Epithelial cell of proximal tubule (primary cell): ENCODE measurements around the gene POLR3E. TPM values are rescaled to one million over a fixed set of nuclear protein-coding genes. Genes with fewer than 3 reads are reported as not detected.

Source experiments
- DNase-seq: peaks from one replicate; pipeline ENCODE4 v3.0.0-alpha.2; 2011; ENCODE audit warnings: low read depth
- H3K4me3 ChIP-seq: 2 replicates; pipeline ENCODE4 v1.5.1; 2011; ENCODE audit warnings: low read depth, mild to moderate bottlenecking, low read length
- total RNA-seq: library from RNA; depleted of rRNA; stranded (reverse); fragments of >200 nt; gene quantifications from 2 replicates; pipeline ENCODE4 v1.2.3, GENCODE V29; 2015
- TF ChIP-seq, protein P1 (sequence below): conservative IDR thresholded peaks from 2 replicates; pipeline ENCODE4 v1.5.1; 2012; ENCODE audit warnings: low read depth, mild to moderate bottlenecking, low read length

The POLR3E gene
- total RNA-seq, 1 donor from 2014 or later, result 31.2 TPM

DNA sequence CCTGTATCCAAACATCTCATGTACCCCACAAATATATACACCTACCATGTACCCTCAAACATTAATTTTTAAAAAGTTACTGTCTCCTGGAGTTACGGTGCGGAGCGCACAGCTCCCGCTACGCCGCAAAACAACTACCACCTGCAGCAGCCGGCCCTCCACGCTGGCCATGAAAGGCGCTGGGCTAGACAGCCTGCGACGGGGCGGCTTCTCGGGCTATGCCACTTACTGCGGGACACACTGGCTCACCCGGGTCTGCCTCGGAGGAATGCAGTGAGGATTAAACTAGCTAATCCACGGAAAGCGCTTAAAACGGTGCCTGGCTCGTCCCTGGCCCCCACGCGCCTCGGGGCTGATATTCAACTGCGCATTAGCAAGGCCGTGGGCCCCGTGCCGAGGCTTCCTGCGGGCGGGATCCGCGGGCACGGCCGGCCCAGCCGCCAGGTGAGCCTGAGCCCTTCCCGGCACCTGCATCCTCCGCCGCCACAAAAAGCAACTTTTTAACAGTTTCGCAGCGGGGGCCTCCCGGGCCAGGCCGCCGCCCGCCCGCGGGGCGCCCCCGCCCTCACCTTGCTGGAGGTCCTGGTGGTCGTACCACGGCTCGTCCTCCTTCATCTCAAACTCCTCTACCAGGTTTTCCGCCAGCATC is 76.6 kb downstream of the POLR3E start:
- TF ChIP-seq, protein P1, sequence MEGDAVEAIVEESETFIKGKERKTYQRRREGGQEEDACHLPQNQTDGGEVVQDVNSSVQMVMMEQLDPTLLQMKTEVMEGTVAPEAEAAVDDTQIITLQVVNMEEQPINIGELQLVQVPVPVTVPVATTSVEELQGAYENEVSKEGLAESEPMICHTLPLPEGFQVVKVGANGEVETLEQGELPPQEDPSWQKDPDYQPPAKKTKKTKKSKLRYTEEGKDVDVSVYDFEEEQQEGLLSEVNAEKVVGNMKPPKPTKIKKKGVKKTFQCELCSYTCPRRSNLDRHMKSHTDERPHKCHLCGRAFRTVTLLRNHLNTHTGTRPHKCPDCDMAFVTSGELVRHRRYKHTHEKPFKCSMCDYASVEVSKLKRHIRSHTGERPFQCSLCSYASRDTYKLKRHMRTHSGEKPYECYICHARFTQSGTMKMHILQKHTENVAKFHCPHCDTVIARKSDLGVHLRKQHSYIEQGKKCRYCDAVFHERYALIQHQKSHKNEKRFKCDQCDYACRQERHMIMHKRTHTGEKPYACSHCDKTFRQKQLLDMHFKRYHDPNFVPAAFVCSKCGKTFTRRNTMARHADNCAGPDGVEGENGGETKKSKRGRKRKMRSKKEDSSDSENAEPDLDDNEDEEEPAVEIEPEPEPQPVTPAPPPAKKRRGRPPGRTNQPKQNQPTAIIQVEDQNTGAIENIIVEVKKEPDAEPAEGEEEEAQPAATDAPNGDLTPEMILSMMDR, result no peak
- no peak for DNase-seq

DNA sequence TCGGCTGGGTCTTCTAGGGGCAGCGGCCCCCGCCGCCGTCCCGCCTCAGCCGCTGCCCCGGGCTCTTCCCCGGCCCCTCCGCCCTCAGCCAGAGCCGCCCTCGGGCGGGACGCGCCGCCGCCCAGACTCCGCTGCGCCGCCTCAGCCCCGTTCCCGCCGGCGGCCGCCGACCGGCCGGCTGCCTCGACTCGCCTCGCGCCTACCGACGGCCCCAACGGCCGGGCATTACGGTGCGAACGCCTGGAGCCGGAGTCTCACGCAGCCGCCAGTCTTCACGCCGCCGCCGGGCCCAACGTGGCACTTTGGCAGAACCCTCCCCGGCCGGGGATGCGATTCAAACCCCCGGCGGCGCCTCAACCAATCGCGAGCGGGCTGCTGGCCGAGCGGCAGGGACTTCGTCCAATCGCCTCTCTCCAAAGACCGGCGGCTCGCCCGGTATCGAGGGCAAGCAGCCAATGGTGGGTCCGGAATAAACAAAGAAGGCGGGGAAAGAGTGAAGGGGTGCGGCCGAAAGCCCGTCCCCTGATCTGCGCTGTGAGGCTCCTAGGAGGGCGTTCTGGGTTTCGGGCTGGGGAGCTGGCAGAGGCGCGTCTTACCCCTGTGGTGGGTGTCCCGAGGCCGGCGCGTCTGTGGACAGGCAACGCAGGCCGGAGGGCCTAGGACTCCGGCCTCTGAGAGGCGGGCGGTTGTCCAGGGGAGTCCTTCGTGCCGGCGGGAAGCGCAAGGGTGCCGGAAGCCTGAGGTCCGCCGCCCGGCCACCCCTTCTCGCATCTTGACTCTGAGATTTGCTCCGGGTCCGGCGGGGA is 77.3 kb downstream of the POLR3E start, which contains the start of gene CDR2:
CDR2 (minus strand) TSS at position 309 of the 806 bp plus-strand sequence. CDS start 310 bp downstream, outside the sequence.
- DNase-seq, result no peak
- TF ChIP-seq, protein P1, result no peak
- peak within 1 kb of the TSS; percentile 77 for H3K4me3 ChIP-seq

More for the DNA sequence above, 76.6 kb downstream of the POLR3E start:
- H3K4me3 ChIP-seq, result peak overlapping the region; percentile 77

DNA sequence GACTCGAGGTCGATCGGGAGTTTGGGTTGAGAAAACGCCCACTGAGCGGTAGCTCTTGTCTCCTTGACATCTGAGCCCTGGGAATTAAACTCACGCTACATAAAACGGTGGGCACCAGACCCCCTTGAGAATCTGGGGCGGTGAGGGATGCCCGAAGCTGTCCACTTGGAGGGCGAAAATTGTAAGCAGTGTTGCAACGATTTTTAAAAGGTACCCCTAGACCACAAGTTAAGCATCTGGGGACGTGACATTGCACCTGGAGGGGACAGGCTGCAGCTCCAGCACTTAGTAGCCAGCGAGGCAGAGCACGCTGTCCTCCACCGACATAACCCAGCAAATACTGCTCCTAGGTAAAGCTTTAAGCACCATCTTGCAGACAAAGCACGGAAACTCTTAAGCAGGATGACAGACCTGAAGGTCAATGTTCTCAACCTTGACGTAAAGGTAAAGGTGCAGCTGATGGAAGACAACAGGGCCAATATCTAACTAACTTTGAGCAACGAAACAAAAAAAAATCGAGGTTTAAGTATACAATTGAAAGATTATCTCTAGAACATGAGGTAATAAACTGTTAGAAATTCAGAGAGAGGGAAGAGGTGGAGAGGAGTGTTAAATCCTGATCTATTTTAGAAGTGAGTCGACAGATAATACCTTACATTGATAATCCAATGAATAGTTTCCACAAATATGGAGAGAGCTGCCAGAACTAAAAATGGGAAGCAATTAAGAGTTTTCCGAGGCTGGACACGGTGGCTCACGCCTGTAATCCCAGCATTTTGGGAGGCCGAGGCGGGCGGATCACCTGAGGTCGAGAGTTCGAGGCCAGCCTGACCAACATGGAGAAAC is 78.1 kb downstream of the POLR3E start:
- DNase-seq, result no peak

DNA sequence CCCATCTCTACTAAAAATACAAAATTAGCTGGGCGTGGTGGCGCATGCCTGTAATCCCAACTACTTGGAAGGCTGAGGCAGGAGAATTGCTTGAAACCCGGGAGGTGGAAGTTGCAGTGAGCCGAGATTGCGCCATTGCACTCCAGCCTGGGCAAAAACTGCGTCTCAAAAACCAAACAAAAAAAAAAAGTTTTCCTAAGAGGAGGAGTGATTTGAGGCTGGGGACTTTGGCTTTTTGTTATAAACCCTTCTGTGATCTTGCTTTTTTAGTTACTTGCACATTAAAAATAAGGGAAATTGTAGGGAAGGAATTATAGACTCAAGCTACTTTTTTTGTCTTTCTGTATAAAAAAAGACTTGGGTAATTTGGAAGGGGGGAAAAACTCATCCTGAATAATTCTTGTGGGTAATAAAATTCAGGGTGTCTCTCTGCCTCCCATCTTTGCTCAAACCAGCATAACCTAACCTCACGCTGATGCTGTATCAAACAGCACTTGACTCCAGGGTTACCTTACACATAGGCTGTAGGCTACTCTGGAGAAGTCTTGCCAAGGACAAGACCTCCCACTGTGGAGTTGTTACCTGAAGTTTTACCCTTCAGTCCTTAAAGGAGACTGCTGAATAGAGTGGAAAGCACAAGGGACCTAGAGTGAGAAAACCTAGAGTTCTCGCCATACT is 78.9 kb downstream of the POLR3E start:
- no peak for DNase-seq
- TF ChIP-seq, protein P1, result no peak
- H3K4me3 ChIP-seq, result no peak overlapping the region

More for the DNA sequence above, 78.1 kb downstream of the POLR3E start:
- peak overlapping the region; percentile 77 for H3K4me3 ChIP-seq
- TF ChIP-seq, protein P1, result no peak

- H3K4me3 ChIP-seq, result no peak overlapping the region
- DNase-seq, result no peak
- TF ChIP-seq, protein P1, result no peak
Observed at GRCh38 chr16:22379656-22380055, 82.4 kb downstream of the POLR3E start.

- H3K4me3 ChIP-seq, result no peak overlapping the region
- no peak for DNase-seq
- TF ChIP-seq, protein P1, result no peak
Observed at GRCh38 chr16:22380529-22380928, 83.3 kb downstream of the POLR3E start.
